Activated T-cell treated with anti-CD3 and anti-CD28 coated beads, Interleukin-2, amount 50 U/mL, for 1 hour (primary cell): Measurements from ENCODE around the gene CACNB1.

ENCODE experiments used
- DNase-seq: peaks from one replicate; pipeline ENCODE4 v3.0.0-alpha.2; 2020

The CACNB1 gene

DNA sequence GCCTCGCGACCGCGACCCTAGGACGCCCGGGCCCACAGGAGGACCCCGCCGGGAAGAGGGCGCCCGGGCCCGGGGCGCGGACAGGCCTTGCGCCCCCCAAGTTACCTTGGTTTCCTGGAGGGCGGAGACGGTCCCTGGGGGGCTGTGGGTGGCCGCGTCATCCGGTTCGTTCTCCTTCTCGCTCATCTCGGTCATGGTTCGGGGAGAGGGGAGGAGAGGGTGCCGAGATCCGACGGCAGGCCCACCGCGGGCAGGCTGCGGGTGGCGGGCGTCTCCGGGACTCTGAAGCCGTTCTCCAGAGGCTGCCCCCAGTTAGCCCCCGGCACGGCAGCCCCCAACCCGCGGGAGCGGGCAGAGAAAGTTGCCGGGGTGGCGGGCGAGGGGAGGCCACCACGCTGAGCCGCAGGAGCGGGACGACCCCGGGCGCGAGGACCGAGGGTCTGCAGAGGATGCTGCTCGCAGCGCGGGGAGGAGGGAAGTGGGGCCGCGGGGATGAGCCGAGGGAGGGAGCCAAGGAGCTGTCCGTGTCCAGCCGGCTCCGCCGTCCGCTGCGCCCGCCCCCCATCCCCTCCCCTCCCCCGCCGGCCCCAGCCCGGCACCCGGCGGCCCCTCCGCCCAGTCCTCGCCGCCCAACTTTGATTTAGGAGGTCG, 28.0 kb upstream of the CACNB1 start, which contains the start of gene STAC2:
STAC2 (minus strand) TSS at position 638 of the 651 bp plus-strand sequence; CDS start at position 195, 443 bp downstream.
- DNase-seq, result peak; percentile 36

- DNase-seq, result peak; percentile 36
Observed at GRCh38 chr17:39224778-39225307, 27.4 kb upstream of the CACNB1 start.

DNA sequence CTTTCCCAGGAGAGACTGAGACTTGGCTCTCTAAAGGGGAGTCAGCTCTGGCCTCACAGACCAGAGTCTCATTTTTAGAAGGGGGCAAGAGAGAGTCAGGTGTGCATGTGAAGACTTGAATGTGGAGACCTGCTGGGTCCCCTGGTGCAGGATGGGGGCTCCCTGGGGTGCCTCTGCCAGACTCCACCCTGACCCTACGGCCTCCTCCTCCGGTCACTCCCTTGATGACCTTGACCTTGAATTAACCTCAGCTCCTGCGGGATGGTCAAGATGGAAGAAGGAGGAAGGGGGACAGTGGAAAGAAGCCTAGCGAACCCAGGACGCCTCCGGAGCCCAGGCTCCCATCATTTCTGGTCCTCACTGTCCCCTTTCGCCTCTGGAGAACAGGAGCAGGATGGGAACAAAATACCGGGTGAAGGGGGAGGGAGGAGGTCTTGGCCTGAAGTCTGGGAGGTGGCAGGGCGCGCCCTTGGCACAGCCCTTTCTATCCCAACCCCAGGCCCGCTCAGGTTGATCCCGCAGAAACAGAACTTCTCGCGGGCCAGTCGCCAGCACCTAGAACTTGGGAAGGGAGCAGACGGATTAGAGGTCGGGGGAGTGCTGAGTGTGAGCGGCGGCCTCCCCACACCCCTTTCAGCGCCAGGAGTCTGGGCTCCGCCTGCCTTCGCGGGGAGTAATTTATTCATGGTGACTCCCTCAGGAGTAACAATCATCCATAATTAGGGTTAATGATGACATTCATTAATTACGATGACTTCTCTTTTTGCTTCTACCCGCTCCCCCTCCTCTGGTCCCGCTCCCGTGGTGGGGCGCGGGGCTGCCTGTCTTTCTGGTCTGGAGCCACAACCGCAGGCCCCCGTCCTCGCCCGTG, 26.7 kb upstream of the CACNB1 start:
- no peak for DNase-seq

- no peak for DNase-seq
Observed at GRCh38 chr17:39222866-39223834, 25.7 kb upstream of the CACNB1 start.

DNA sequence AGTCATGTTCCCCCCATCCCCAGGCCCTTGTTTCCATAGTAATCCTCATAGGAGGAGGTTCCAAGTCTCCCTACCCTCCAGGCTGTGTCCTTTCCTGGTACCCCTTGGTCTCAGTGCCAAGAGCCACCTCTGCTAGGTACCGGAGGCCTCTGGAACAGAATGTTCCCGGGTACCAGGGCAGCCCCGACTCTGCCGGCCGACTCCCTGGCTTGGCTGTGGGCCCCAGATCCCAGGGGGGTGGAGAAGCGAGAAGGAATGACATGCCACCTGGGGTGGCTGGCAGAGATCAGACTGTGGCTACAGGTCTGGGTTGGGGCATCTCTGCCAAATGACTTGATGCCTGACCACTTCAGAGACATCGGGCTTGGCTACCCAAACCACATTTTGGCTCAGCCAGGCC, 24.7 kb upstream of the CACNB1 start:
- no peak for DNase-seq

DNA sequence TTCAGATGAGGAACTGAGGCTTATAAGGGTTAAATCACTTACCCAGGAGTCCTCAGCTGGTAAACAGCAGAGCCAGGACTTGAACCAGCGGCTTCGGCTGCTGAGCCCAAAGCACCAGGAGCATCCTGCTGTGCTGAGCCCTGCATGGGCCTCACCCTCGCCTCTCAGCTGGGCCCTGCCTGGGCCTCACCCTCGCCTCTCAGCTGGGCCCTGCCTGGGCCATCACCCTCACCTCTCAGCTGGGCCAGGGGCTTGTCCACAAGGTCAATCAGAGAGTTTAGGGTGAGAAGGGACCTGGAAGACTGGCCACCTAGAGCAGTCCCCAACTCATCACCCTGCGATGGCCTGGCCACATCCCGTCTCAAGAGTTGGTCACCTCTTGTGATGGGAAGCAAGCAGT, 24.1 kb upstream of the CACNB1 start:
- DNase-seq, result no peak

- no peak for DNase-seq
Observed at GRCh38 chr17:39219647-39220154, 22.2 kb upstream of the CACNB1 start.

DNA sequence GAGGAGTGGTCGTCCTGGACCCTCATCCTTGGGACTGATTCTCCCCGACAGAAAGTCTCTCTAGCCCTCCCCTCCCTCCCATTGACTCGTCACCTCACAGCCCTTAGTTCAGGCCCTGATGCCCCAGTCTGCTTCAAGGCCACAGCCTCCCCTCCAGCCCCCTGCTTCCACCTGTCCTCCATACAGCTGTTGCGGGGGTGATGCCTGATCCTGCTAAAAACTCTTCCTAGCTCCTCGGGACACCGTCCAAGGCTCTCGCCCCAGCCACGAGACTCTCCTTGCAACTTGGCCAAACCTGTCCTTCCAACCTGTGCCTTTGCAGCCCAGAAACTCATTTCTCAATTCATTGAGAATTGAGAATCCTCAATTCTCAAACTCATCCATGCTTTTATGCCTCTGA, 21.4 kb upstream of the CACNB1 start:
- no peak for DNase-seq

DNA sequence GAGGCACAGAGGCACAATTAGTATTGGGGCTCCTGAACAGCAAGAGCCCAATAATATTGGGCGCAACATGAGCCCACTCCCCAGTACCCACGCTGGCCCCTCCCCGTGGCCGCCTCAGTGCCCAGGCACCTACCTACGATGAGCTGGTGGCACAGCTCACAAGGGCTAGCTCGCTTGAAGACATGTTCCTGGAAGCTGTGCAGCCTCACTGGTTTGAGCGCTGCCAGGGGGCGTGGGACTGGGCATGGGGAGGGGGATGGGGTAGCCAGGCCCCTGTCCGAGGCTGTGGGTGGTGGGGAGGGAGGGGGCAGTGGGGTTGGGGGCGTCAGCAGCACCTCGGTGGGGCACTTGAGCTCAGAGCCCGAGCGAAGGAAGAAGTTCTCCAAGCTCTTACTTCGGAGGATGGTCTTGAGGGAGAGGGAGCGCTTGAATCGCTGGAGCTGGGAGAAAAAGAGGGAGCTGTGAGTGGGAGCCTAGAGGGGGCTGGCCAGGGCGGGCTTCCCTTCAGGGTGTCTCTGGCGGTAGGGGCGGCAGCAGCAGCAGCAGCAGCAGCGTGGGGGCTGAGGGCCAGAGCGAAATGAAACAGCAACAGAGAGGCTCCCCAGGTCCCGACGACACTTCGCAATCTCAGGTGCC, 20.4 kb upstream of the CACNB1 start:
- DNase-seq, result no peak

- DNase-seq, result no peak
Observed at GRCh38 chr17:39213852-39214251, 16.4 kb upstream of the CACNB1 start.

DNA sequence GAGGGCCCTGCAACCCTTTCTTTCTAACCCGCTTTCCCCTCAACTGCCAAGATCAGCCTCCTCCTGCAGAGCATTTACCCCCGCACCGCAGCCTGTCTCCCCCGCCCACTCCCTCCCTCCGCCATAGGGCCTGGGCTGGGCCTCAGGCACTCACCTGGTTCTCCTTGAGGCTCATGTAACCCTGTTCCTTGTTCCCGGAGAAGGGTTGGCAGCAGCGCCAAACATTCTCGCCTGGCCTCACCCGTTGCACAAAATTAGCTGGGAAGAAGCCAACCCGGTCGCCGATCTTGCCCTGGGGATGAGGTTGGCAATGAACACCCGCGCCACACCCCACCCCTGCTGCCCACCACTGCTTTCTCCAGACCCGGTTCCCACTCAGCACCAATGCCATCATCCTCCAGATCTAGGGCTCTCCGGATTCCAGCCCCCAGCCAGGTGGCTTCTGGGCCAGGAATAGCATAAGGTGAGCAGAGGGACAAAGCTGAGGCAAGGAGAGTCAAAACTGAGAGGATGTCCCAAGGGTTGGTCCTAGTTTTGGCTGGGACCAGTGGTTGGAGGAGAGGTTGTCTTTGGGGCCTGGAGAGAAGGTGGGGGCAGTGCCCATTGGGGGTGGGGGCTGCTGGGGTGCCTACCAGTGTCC, 15.5 kb upstream of the CACNB1 start:
- no peak for DNase-seq

DNA sequence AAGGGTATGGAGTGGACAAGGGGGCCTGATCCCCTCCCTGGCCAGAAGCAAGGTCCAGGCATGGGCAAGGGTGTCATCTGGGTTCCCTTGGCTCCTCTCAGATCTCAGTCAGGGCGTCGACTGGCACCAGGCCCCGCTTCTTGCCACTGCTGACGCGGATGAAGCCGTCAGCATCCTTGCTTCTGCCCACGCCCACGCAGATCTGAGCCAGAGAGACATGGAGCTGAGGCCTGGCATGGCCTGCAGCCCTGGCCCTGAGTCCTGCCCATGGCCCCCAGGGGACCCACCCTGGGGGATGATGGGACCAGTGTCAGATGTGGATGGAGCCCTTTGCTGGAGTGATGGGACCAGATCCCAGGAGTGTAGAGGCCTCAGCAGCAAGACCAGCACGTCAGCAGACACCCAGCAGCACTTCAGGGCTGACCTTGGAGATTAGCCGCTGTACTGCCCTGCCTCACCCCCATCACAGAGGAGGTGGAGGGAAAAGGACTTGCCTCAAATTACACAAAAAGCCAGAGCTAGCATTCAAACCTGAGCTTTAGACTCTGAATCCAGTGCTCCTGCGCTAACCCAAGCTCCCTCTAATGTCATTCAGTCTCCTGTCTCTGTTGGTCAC, 14.8 kb upstream of the CACNB1 start:
- no peak for DNase-seq

- DNase-seq, result no peak
Observed at GRCh38 chr17:39210093-39210434, 12.6 kb upstream of the CACNB1 start.

DNA sequence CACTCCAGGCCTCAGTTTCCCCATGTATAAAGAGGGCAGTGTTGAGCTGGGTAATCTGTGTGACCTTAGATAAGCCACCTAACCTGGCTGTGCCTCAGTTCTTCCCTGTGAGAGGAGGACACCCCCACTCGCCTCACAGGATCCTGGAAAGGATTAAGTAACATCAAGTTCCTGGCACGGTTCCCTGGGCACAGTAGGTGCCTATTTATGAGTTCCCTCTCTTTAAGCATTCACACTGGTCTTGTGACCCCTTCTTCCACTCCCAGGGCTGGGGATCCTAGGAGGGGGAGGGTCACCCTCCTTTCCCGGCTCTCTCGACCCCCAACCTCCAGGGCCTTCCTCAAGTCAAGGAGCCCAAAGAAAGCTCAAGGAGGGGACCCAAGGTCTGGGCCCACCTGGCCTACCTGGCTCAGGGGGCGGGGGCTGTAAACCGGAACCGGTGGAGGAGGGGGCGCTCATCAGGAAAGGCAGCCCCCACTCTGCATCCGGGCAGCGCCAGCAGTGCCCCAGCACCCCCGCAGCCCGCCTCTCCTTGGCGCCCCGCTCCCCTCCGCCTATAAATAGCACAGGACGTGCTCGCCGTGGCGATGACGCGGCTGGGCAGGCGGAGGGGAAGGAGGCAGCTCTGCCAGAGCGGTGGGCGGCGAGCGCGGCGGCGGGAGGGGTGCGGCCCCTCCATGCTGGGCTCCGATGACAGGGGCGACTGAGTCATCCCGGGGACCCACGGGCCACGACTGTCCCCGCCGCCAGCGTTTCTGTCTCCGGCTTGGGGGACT, 12.0 kb upstream of the CACNB1 start:
- DNase-seq, result peak; percentile 78

GRCh38 chr17:39208893-39209292, 11.4 kb upstream of the CACNB1 start:
- DNase-seq, result no peak

DNA sequence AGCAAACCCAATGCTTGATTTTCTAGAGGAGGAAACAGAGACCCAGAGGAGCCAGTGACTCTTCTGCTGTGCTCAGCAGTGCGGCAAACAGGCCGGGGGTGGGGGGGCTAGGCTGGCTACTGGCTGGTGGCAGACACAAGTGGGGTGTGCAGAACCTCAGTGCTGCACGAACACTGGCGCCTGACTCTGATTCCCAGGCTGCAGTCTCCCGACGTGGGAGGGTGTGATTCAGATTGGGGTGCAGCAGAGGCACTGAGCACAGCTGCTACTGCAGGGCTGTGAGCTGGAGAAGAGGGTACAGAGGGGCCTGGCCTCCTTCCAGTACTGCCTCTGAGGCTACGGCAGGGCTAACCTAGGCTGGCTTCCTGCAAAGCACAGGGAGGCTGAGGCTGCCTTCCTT, 10.7 kb upstream of the CACNB1 start:
- DNase-seq, result peak; percentile 40

DNA sequence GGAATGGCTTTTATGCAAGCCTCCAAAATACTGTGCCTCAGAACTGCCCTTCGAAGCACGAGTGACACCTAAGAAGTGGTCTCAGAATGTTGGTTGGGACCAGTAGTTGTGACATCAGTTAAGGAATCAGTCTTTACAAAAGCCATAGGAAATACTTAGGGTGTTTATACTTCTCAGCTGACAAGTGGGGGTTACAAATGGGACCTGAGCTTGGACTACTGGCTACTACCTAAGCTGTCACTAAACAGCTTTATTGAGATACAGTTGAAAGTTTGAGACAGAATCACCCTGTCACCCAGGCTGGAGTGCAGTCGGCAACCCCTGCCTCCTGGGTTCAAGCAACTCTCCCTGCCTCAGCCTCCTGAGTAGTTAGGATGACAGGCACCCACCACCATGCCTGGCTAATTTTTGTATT, 7.7 kb upstream of the CACNB1 start:
- DNase-seq, result no peak

DNA sequence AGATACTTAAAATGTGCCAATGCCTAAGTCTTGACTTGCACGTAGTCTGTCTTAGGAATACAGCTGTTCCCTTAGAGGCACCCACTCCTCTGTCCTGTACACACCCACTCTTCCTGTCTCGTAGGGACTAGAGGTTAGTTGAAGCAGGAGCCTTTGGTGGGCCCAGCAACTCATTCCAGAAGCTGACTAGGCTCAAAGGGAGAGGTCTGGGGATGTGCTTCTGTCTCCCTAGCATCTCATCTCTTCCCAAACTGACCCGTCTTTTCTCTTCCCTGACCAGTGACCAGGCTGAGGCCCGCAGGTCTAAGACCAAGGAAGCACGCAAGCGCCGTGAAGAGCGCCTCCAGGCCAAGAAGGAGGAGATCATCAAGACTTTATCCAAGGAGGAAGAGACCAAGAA, 6.8 kb upstream of the CACNB1 start:
- no peak for DNase-seq

DNA sequence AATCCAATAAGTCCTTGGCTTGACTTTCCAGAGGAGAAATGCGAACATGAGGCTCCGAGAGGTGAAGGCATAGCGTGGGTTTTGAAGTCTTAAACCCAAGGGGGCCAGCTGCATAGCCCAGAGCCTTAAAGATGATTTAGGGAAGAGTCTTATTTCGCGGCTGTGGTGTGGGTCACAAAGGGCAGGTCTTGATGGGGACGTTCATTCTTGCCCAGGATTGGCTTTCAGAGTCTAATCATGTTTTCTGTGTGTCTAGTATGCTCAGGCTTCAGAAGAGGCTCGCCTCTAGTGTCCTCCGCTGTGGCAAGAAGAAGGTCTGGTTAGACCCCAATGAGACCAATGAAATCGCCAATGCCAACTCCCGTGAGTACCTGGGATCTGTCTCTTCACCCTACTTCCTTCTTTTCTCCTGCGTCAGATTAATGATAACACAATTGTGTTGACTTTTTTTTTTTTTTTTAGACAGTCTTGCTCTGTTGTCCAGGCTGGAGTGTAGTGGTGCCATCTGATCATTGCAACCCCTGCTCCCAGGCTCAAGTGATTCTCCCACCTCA, 3.6 kb upstream of the CACNB1 start:
- no peak for DNase-seq
